DOHH2 (cell line): ENCODE results near the gene PPP1R15A.
A peak's percentile ranks its signal among the peaks of the same experiment; 100 is the strongest.

Experiments
- H3F3A ChIP-seq: fragments of 200-600 bp; sonication (generic), shearing (Covaris generic); 2 replicates; pipeline ENCODE4 v1.6.0; 2016; ENCODE audit warnings: antibody characterized with exemption, mild to moderate bottlenecking; ENCODE audit not compliant: control insufficient read depth, insufficient read depth
- H3K27ac ChIP-seq: fragments of 200-600 bp; sonication (generic); 2 replicates; pipeline ENCODE4 v1.5.1; 2014; ENCODE audit warnings: low read depth, mild to moderate bottlenecking, low read length, moderate library complexity
- H3K27me3 ChIP-seq: fragments of 200-600 bp; sonication (generic); 2 replicates; pipeline ENCODE4 v1.6.1; 2014; ENCODE audit warnings: mild to moderate bottlenecking, low read length, mixed read lengths; ENCODE audit not compliant: control insufficient read depth
- H3K36me3 ChIP-seq: fragments of 200-600 bp; sonication (generic); 2 replicates; pipeline ENCODE4 v1.6.1; 2014; ENCODE audit warnings: mild to moderate bottlenecking, low read length, moderate library complexity, mixed read lengths; ENCODE audit not compliant: control insufficient read depth
- H3K4me1 ChIP-seq: fragments of 200-600 bp; sonication (generic); 2 replicates; pipeline ENCODE4 v1.6.1; 2014; ENCODE audit warnings: mild to moderate bottlenecking, low read length, mixed read lengths; ENCODE audit not compliant: control insufficient read depth
- H3K4me2 ChIP-seq: fragments of 200-600 bp; sonication (generic); 2 replicates; pipeline ENCODE4 v1.6.0; 2014; ENCODE audit warnings: mild to moderate bottlenecking, low read length, moderate library complexity
- H3K4me3 ChIP-seq: fragments of 200-600 bp; sonication (generic); 2 replicates; pipeline ENCODE4 v1.5.1; 2014; ENCODE audit warnings: mild to moderate bottlenecking, low read length, mixed read lengths
- H3K79me2 ChIP-seq: fragments of 200-600 bp; sonication (generic); 2 replicates; pipeline ENCODE4 v1.6.1; 2014; ENCODE audit warnings: mild to moderate bottlenecking, low read length, mixed read lengths; ENCODE audit not compliant: control insufficient read depth
- H3K9me2 ChIP-seq: fragments of 200-600 bp; sonication (generic); replicated peaks from 2 replicates; pipeline ENCODE4 v1.6.1; 2014; ENCODE audit warnings: mild to moderate bottlenecking, low read length, mixed read lengths; ENCODE audit not compliant: control insufficient read depth
- H3K9me3 ChIP-seq: fragments of 200-600 bp; sonication (generic); 2 replicates; pipeline ENCODE4 v1.6.1; 2014; ENCODE audit warnings: antibody characterized with exemption, low read length, mixed read lengths; ENCODE audit not compliant: control insufficient read depth, insufficient read depth
- H4K20me1 ChIP-seq: fragments of 200-600 bp; sonication (generic); 2 replicates; pipeline ENCODE4 v1.6.0; 2014; ENCODE audit warnings: low read depth, mild to moderate bottlenecking, antibody characterized with exemption, low read length, moderate library complexity; ENCODE audit not compliant: control insufficient read depth, insufficient read depth
- CTCF ChIP-seq: fragments of 200-600 bp; sonication (generic); IDR thresholded peaks from one replicate; pipeline ENCODE4 v1.5.1; 2014; ENCODE audit warnings: antibody characterized with exemption, mild to moderate bottlenecking, low read depth, low read length; ENCODE audit not compliant: poor library complexity, severe bottlenecking
- EZH2phosphoT487 ChIP-seq: fragments of 200-600 bp; sonication (generic); IDR thresholded peaks from 2 replicates; pipeline ENCODE4 v1.6.1; 2017; ENCODE audit warnings: borderline replicate concordance, mild to moderate bottlenecking, antibody characterized with exemption, low read length, moderate library complexity, mixed read lengths

The PPP1R15A gene

DNA sequence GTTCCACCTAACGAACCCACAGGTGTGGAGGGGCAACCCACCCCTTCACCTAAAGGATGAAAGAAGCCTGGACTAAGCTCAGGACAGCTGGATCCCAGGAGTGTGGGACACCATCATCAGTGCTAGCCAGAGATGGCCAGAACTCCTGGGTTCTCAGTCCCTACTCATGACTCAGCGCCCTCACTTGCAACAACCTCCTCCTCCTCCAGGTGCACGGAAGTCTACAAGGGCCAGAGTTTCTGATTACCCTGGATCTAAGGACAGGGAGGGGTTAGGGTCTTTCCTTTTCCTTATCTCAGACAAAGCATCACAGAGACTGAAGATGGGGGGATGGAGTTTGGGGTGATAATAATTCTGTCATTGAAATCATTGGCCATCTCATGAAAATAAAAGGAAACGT, 18.3 kb downstream of the PPP1R15A start:
- H3K4me1 ChIP-seq, result peaks cover 37% of the 10 kb centered on the region
- H3K4me2 ChIP-seq, result peak overlapping the region; percentile 74
- no peaks in the 10 kb centered on the region for H3K36me3 ChIP-seq
- no peaks in the 10 kb centered on the region for H3K27me3 ChIP-seq
- H3K79me2 ChIP-seq, result no peaks in the 10 kb centered on the region
- 0 out of 2 replicates have a peak overlapping the region, but pooled peaks have one; percentile 34 for H3K27ac ChIP-seq
- TF ChIP-seq CTCF (no peak), EZH2phosphoT487 (no peak)
- H3F3A ChIP-seq, result peaks cover 5% of the 10 kb centered on the region; the same call in 1 of the 2 replicates
- no peaks in the 10 kb centered on the region for H3K9me3 ChIP-seq
- H3K4me3 ChIP-seq, result peak overlapping the region; percentile 7; the same call in 1 of the 2 replicates
- no peaks in the 10 kb centered on the region for H4K20me1 ChIP-seq
- no peaks in the 10 kb centered on the region for H3K9me2 ChIP-seq

DNA sequence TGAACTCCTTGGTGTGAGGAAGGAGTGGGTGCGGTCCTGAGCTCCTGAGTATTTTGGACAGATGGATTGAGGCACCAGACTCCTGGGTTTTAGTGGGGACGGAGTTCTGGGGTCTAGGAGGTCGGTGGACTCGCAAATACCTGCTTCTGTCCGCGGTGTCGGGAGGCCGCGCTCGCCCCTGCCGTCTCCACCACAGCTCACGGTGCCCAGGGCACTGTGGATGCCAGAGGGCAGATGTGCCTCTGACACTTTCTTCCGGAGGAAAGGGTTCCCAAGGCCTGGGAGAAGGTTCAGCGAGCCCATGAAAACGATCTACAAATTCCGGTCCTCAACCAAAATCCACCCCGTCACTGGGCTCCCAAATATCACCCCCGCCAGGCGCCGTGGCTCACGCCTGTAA, 23.0 kb downstream of the PPP1R15A start:
- peaks cover 31% of the 10 kb centered on the region for H3K4me1 ChIP-seq
- H3K4me3 ChIP-seq, result no peak overlapping the region
- no peak overlapping the region for H3K4me2 ChIP-seq

GRCh38 chr19:48896191-48896720, 24.0 kb downstream of the PPP1R15A start:
- H3K9me2 ChIP-seq, result no peaks in the 10 kb centered on the region
- no peaks in the 10 kb centered on the region for H3K27me3 ChIP-seq
- H3K36me3 ChIP-seq, result peaks cover 6% of the 10 kb centered on the region
- no peak overlapping the region for H3K4me2 ChIP-seq
- H4K20me1 ChIP-seq, result no peaks in the 10 kb centered on the region
- no peak overlapping the region for H3K27ac ChIP-seq
- peaks cover 28% of the 10 kb centered on the region for H3K4me1 ChIP-seq
- H3K4me3 ChIP-seq, result no peak overlapping the region
- H3K9me3 ChIP-seq, result no peaks in the 10 kb centered on the region
- peaks cover 11% of the 10 kb centered on the region for H3K79me2 ChIP-seq
- peaks cover 4% of the 10 kb centered on the region; the same call in 1 of the 2 replicates for H3F3A ChIP-seq
- TF ChIP-seq CTCF (no peak), EZH2phosphoT487 (no peak)

More for the DNA sequence above, 23.0 kb downstream of the PPP1R15A start:
- peaks cover under 1% of the 10 kb centered on the region for H3K79me2 ChIP-seq
- TF ChIP-seq EZH2phosphoT487, result no peak
- TF ChIP-seq CTCF, result no peak
- no peaks in the 10 kb centered on the region for H3K9me2 ChIP-seq
- H3K27me3 ChIP-seq, result no peaks in the 10 kb centered on the region
- no peaks in the 10 kb centered on the region for H3K9me3 ChIP-seq
- H3K36me3 ChIP-seq, result no peaks in the 10 kb centered on the region
- peaks cover 7% of the 10 kb centered on the region; the same call in 1 of the 2 replicates for H3F3A ChIP-seq
- H3K27ac ChIP-seq, result no peak overlapping the region
- no peaks in the 10 kb centered on the region for H4K20me1 ChIP-seq
